Measurements from ENCODE around the gene PTDSS2. TPM values are rescaled to one million over a fixed set of nuclear protein-coding genes. Genes with fewer than 3 reads are reported as not detected.
A peak's percentile ranks its signal among the peaks of the same experiment; 100 is the strongest.

The PTDSS2 gene
- total and polyA plus RNA-seq, 2 of the 13 experiments (the other 11 are each of a cell fraction or from before 2014, with no cell fraction given), result 21.7 to 26.4 TPM

DNA sequence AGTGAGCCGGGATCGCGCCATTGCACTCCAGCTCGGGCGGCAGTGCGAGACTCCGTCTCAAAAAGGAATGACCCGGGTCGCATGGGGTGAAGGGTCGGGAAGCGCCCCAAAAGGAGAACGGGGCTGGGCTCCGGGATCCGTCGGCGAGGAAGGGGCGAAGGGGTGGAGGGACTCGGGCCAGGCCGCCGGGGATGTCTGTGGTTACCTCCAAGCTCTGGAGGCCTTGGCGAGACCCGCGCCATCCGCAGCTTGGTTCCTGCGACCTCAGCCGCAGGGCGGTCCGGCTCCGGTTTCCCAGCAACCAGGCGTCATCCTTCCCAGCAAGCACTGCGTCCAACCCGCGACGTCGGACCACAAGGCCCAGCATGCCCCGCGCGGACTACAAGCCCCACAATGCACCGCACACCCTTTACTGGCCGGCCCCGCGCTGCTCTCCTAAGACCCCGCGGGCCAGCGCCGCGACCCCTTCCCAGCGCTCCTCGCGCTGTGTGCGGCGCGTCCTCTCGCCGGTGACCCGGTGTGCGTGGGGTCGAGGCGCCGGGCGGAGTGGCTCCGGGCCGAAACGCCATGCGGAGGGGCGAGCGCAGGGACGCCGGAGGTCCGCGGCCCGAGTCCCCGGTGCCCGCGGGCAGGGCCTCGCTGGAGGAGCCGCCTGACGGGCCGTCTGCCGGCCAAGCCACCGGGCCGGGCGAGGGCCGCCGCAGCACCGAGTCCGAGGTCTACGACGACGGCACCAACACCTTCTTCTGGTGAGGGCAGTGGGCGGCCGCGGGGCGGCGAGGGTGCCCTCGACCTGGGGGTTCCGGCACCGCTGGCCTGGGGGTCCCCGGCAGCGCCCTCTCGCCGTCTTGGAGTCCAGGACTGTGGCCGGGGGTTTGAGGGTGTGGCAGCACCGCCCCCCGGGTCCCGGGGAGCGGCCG, at the start of gene PTDSS2 (continued):
- TF ChIP-seq ZNF879 (CRISPR knock-in tag; IDR thresholded peaks at IDR 0.05) (no peak), MIXL1 (CRISPR knock-in tag; IDR thresholded peaks at IDR 0.05) (peak; percentile 41; the same call in 1 of the 2 replicates), ZNF598 (CRISPR knock-in tag; IDR thresholded peaks at IDR 0.05; ENCODE audit: borderline replicate concordance) (no peak), GPN1 (CRISPR knock-in tag; IDR thresholded peaks at IDR 0.05; ENCODE audit: borderline replicate concordance) (0 out of 2 replicates have a peak, but pooled peaks have one; percentile 40), AHDC1 (CRISPR knock-in tag; IDR thresholded peaks at IDR 0.05; ENCODE audit: borderline replicate concordance) (peak; percentile 17; the same call in 1 of the 2 replicates), HDAC6 (IDR thresholded peaks at IDR 0.05; ENCODE audit: low read depth, low read length) (no peak), ISL2 (CRISPR knock-in tag; IDR thresholded peaks at IDR 0.05) (peak; percentile 65; the same call in 1 of the 2 replicates), HMGA1 (CRISPR knock-in tag; conservative IDR thresholded peaks at IDR 0.05) (no peak), SIN3B (IDR thresholded peaks at IDR 0.05; ENCODE audit: low read length) (0 out of 2 replicates have a peak, but pooled peaks have one; percentile 32), ESRRA (CRISPR knock-in tag; IDR thresholded peaks at IDR 0.05; ENCODE audit: low read depth) (peak; percentile 43; the same call in 1 of the 2 replicates), RORA (CRISPR knock-in tag; IDR thresholded peaks at IDR 0.05) (no peak), ZNF775 (CRISPR knock-in tag; IDR thresholded peaks at IDR 0.05; ENCODE audit: borderline replicate concordance) (no peak), YY1 (IDR thresholded peaks at IDR 0.05; ENCODE audit: insufficient read depth, insufficient replicate concordance, low read depth, low read length) (peak; percentile 83), ZNF75D (CRISPR knock-in tag; IDR thresholded peaks at IDR 0.05; ENCODE audit: borderline replicate concordance) (no peak), NFIC (IDR thresholded peaks at IDR 0.05; ENCODE audit: low read length) (no peak), HNRNPUL1 (IDR thresholded peaks at IDR 0.05; ENCODE audit: low read depth, low read length) (no peak; the same call in 1 of the 2 replicates), HOMEZ (CRISPR knock-in tag; IDR thresholded peaks at IDR 0.05; ENCODE audit: low read depth) (0 out of 2 replicates have a peak, but pooled peaks have one; percentile 9), PAX8 (CRISPR knock-in tag; IDR thresholded peaks at IDR 0.05; ENCODE audit: borderline replicate concordance) (peak; percentile 64; the same call in 1 of the 2 replicates), TBL1XR1 (IDR thresholded peaks at IDR 0.05; ENCODE audit: borderline replicate concordance, low read length, partially characterized antibody) (peak; percentile 77)
- TF ChIP-seq, protein P1, sequence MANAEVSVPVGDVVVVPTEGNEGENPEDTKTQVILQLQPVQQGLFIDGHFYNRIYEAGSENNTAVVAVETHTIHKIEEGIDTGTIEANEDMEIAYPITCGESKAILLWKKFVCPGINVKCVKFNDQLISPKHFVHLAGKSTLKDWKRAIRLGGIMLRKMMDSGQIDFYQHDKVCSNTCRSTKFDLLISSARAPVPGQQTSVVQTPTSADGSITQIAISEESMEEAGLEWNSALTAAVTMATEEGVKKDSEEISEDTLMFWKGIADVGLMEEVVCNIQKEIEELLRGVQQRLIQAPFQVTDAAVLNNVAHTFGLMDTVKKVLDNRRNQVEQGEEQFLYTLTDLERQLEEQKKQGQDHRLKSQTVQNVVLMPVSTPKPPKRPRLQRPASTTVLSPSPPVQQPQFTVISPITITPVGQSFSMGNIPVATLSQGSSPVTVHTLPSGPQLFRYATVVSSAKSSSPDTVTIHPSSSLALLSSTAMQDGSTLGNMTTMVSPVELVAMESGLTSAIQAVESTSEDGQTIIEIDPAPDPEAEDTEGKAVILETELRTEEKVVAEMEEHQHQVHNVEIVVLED (CRISPR knock-in tag; IDR thresholded peaks at IDR 0.05; ENCODE audit: borderline replicate concordance), result peak; percentile 98
